ENCODE data around the gene SPEM1. TPM values are rescaled to one million over a fixed set of nuclear protein-coding genes. Genes with fewer than 3 reads are reported as not detected.

The SPEM1 gene
- polyA plus RNA-seq, 1 donor (not counting 4 experiments of a cell fraction or from before 2014, with no cell fraction given) = not detected

DNA sequence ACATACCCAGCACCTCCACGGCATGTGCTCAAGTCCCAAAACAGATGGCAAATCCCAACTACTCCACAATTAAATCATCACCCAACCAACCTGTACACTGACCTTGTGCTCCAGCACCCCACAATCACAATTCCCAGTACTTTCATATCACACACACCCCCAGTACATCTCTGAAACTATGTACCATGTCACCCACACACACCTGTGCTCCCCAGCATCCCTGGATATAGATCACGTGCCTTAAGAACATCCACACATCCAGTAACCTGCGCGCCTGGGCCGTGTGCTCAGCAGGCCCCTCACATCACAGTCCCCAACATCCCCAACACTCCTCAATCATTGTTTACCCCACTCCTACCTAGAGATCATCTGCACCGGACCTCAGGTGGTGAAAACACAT is 10.4 kb upstream of the SPEM1 start:
- Histone ChIP-seq H3K79me2 (ENCODE audit: control insufficient read depth, insufficient read depth, low read length) (no peaks in the 10 kb centered on the region), H3K4me2 (ENCODE audit: control insufficient read depth, extremely low read depth, insufficient read depth, low read depth, low read length) (no peak overlapping the region), H3K9ac (ENCODE audit: control insufficient read depth, extremely low read depth, insufficient read depth, low read length) (no peak overlapping the region), H3K9me1 (ENCODE audit: control insufficient read depth, extremely low read depth, insufficient read depth, low read length) (no peaks in the 10 kb centered on the region), H3K4me3 (ENCODE audit: control insufficient read depth in 2 of 3, extremely low read depth in 1 of 3, insufficient read depth in 2 of 3, low read depth in 1 of 3, low read length in 3 of 3) (no peak overlapping the region), H3K4me1 (ENCODE audit: control insufficient read depth, extremely low read depth, insufficient read depth, low read length) (peaks cover 16% of the 10 kb centered on the region), H3K27me3 (ENCODE audit: control insufficient read depth, extremely low read depth, insufficient read depth, low read length) (no peaks in the 10 kb centered on the region), H4K20me1 (ENCODE audit: control insufficient read depth, extremely low read depth, insufficient read depth, low read length) (no peaks in the 10 kb centered on the region), H3K27ac (ENCODE audit: control insufficient read depth, insufficient read depth, low read length) (no peak overlapping the region), H3K9me3 (ENCODE audit: control insufficient read depth, low read depth, low read length) (no peaks in the 10 kb centered on the region), H3K36me3 (ENCODE audit: control insufficient read depth in 2 of 2, extremely low read depth in 1 of 2, insufficient read depth in 2 of 2, low read length in 2 of 2) (peaks cover 0 to 4% of the 10 kb centered on the region in 2 experiments), H2AFZ (ENCODE audit: control insufficient read depth, low read length) (no peak overlapping the region)
- FAIRE-seq = no peak
- TF ChIP-seq CTCF (optimal IDR thresholded peaks at IDR 0.05 in 1 of 3, IDR thresholded peaks at IDR 0.05 in 1 of 3, conservative IDR thresholded peaks at IDR 0.05 in 1 of 3; ENCODE audit: extremely low read depth in 1 of 3, insufficient read depth in 2 of 3, low read length in 3 of 3) (no peak), EZH2 (IDR thresholded peaks at IDR 0.05; ENCODE audit: low read length) (no peak)
- dilution Hi-C loops (cut with MboI; ENCODE audit: extremely low pct_ligation_motif_present, low sequenced_read_pairs) = no loop called here
- DNase-seq (ENCODE audit: low read depth, low spot score) = no peak

- Histone ChIP-seq H3K79me2 (ENCODE audit: control insufficient read depth, insufficient read depth, low read length) (no peaks in the 10 kb centered on the region), H3K4me3 (ENCODE audit: control insufficient read depth in 2 of 3, extremely low read depth in 1 of 3, insufficient read depth in 2 of 3, low read depth in 1 of 3, low read length in 3 of 3) (no peak overlapping the region), H3K27ac (ENCODE audit: control insufficient read depth, insufficient read depth, low read length) (no peak overlapping the region), H4K20me1 (ENCODE audit: control insufficient read depth, extremely low read depth, insufficient read depth, low read length) (no peaks in the 10 kb centered on the region), H3K4me2 (ENCODE audit: control insufficient read depth, extremely low read depth, insufficient read depth, low read depth, low read length) (no peak overlapping the region), H3K36me3 (ENCODE audit: control insufficient read depth in 2 of 2, extremely low read depth in 1 of 2, insufficient read depth in 2 of 2, low read length in 2 of 2) (peaks cover 0 to 5% of the 10 kb centered on the region in 2 experiments), H3K9me1 (ENCODE audit: control insufficient read depth, extremely low read depth, insufficient read depth, low read length) (no peaks in the 10 kb centered on the region), H2AFZ (ENCODE audit: control insufficient read depth, low read length) (no peak overlapping the region), H3K27me3 (ENCODE audit: control insufficient read depth, extremely low read depth, insufficient read depth, low read length) (no peaks in the 10 kb centered on the region), H3K9me3 (ENCODE audit: control insufficient read depth, low read depth, low read length) (no peaks in the 10 kb centered on the region), H3K4me1 (ENCODE audit: control insufficient read depth, extremely low read depth, insufficient read depth, low read length) (peaks cover 8% of the 10 kb centered on the region), H3K9ac (ENCODE audit: control insufficient read depth, extremely low read depth, insufficient read depth, low read length) (no peak overlapping the region)
- dilution Hi-C loops (cut with MboI; ENCODE audit: extremely low pct_ligation_motif_present, low sequenced_read_pairs) = no loop called here
- TF ChIP-seq CTCF (optimal IDR thresholded peaks at IDR 0.05 in 1 of 3, IDR thresholded peaks at IDR 0.05 in 1 of 3, conservative IDR thresholded peaks at IDR 0.05 in 1 of 3; ENCODE audit: extremely low read depth in 1 of 3, insufficient read depth in 2 of 3, low read length in 3 of 3) (no peak), EZH2 (IDR thresholded peaks at IDR 0.05; ENCODE audit: low read length) (no peak)
- DNase-seq (ENCODE audit: low read depth, low spot score) (no peak), FAIRE-seq (no peak)
Observed at GRCh38 chr17:7410634-7411426, 9.3 kb upstream of the SPEM1 start.

Data from keratinocyte (primary cell).